ENCODE results near the gene HNF1A.
A peak's percentile ranks its signal among the peaks of the same experiment; 100 is the strongest.
"Not testable (repeated sequence)": the region's sequence is repeated elsewhere in the genome, so short reads cannot be mapped to it uniquely, and the experiment has no call there.

HNF1A gene

DNA sequence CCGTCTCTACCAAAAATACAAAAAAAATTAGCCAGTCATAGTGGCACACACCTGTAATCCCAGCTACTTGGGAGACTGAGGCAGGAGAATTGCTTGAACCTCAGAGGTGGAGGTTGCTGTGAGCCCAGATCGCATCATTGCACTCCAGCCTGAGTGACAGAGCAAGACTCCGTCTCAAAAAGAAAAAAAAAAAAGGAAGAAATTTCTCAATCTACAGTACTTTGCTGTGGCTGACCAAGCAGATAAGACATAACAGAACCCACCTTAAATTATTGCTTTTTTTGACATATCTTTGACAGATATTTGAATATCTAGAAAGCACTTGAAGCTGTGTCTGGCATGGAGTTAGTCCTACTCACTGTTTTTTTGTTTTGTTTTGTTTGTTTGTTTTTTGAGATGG is 34.9 kb upstream of the HNF1A start:
- no peak for TF ChIP-seq ZFX (IDR thresholded peaks at IDR 0.05)
- no peak overlapping the region for H3K27ac ChIP-seq

- no peak overlapping the region for H3K27ac ChIP-seq
- TF ChIP-seq CTCF (conservative IDR thresholded peaks at IDR 0.05) (peak; percentile 81), ZFX (IDR thresholded peaks at IDR 0.05) (no peak)
These were observed 33.6 kb upstream of the HNF1A start for GRCh38 chr12:120944645-120945217.

GRCh38 chr12:120945516-120945915 is 32.8 kb upstream of the HNF1A start:
- not testable (repeated sequence) for H3K27ac ChIP-seq

DNA sequence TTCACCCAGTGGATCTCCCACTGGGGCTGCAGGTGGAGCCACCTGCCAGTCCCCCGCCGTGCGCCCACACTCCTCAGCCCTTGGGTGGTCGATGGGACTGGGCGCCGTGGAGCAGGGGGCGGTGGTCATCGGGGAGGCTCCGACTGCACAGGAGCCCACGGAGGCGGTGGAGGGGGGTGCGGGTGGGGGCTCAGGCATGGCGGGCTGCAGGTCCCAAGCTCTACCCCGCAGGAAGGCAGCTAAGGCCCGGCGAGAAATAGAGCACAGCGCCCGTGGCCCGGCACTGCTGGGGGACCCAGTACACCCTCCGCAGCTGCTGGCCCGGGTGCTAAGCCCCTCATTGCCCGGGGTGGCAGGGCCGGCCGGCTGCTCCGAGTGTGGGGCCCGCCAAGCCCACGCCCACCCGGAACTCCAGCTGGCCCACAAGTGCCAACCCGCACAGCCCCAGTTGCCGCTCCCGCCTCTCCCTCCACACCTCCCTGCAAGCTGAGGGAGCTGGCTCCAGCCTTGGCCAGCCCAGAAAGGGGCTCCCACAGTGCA is 28.0 kb upstream of the HNF1A start:
- H3K27ac ChIP-seq: not testable (repeated sequence)

DNA sequence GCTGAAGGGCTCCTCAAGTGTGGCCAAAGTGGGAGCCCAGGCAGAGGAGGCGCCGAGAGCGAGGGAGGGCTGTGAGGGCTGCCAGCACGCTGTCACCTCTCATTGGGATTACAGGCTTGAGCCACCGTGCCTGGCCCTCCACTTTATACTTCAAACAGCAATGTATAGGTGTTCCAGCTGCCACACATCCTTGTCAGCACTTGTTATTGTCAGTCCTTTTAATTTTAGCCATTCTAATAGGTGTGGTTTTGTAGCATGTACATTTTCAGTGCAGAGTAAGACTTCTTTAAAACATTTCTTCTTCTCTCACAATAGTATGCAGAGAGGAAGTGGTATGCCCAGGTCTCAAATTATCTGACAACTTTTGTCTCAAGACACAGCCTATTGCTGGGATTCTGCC is 27.5 kb upstream of the HNF1A start:
- TF ChIP-seq CTCF (conservative IDR thresholded peaks at IDR 0.05): no peak
- no peak for TF ChIP-seq ZFX (IDR thresholded peaks at IDR 0.05)
- H3K27ac ChIP-seq: no peak overlapping the region

GRCh38 chr12:120955232-120955631 is 23.1 kb upstream of the HNF1A start:
- no peak overlapping the region for H3K27ac ChIP-seq
- TF ChIP-seq CTCF (conservative IDR thresholded peaks at IDR 0.05): no peak
- no peak for TF ChIP-seq ZFX (IDR thresholded peaks at IDR 0.05)

DNA sequence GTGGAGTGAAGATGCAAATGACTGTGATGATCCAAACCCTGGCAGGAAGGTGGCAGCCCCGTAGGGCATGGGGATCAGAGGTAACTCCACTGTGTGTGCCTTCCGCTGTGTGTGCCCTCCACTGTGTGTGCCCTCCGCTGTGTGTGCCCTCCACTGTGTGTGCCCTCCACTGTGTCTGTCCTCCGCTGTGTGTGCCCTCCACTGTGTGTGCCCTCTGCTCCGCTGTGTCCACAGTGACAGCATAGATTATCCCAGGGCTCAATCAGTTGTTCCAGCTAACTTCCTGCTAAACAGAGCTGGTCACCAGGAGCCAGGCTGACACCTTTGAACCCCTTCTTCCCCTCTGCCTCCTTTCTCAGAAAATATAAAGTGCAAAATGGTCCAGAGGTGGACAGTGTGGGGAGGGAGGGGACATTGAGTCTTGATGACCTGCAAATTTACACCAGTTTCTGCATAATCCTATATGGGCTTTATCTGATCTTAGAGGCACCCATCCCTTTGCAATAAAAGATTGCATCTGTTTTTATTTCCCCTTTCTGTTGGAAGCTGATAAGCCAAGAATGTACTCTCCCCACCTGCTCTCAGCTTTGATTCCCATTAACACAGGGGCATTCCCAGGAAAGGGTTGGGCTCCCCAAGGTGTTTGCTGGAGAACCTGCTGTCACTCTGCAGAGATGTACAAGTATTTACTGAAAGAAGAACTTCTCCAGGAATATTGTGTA is 21.6 kb upstream of the HNF1A start:
- no peak overlapping the region for H3K27ac ChIP-seq
- TF ChIP-seq CTCF (conservative IDR thresholded peaks at IDR 0.05) (no peak), ZFX (IDR thresholded peaks at IDR 0.05) (no peak)

DNA sequence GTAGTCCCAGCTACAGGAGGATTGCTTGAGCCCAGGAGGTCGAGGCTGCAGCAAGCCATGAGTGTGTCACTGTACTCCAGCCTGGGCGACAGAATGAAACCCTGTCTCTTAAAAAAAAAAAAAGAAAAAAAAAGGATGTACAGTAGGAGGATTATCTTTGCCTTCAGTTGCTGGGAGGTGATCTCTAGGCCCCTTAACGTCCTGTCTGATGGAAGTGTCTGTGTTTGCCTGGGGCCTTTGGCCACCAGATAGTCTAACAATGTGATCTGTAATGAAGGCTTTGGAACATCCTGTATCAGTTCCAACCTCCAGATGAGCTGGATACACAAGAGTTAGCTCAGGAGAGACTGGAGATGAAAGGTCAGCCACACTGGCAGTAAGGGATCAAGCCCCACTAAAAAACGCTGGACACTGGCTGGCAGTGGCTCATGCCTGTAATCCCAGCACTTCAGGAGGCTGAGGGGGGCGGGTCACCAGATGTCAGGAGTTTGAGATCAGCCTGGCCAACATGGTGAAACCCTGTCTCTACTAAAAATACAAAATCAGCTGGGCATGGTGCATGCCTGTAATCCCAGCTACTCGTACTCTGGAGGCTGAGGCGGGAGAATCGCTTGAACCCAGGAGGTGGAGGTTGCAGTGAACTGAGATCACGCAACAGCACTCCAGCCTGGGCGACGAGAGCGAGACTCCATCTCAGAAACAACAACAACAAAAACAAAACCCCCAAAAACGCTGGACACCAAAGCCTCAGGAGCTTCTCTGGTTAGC is 19.0 kb upstream of the HNF1A start:
- TF ChIP-seq CTCF (conservative IDR thresholded peaks at IDR 0.05) (no peak), ZFX (IDR thresholded peaks at IDR 0.05) (no peak)
- no peak overlapping the region for H3K27ac ChIP-seq
